Osteoblast (primary cell): ENCODE data around the gene TMEM272. TPM values are rescaled to one million over a fixed set of nuclear protein-coding genes. Genes with fewer than 3 reads are reported as not detected.

Experiments used
- DNase-seq: peaks from one replicate; pipeline ENCODE4 v3.0.0; 2011; ENCODE audit warnings: low spot score, mixed read lengths; ENCODE audit not compliant: insufficient read length; ENCODE audit errors: missing footprints
- H2AFZ ChIP-seq: 2 replicates; pipeline ENCODE4 v1.6.0; 2011; ENCODE audit warnings: mild to moderate bottlenecking, low read length
- H3K27ac ChIP-seq: 2 replicates; pipeline ENCODE4 v1.5.1; 2011; ENCODE audit warnings: mild to moderate bottlenecking, low read depth, low read length, moderate library complexity
- H3K27me3 ChIP-seq: 2 replicates; pipeline ENCODE4 v1.6.0; 2012; ENCODE audit warnings: mild to moderate bottlenecking, control low read depth, inconsistent platforms, low read length, moderate library complexity; ENCODE audit not compliant: insufficient read depth
- H3K36me3 ChIP-seq: 2 replicates; pipeline ENCODE4 v1.5.1; 2011; ENCODE audit warnings: mild to moderate bottlenecking, low read length, control low read depth, moderate library complexity; ENCODE audit not compliant: insufficient read depth
- H3K4me1 ChIP-seq: 2 replicates; pipeline ENCODE4 v1.5.1; 2011; ENCODE audit warnings: mild to moderate bottlenecking, low read length, control low read depth, moderate library complexity; ENCODE audit not compliant: insufficient read depth
- H3K4me2 ChIP-seq: 2 replicates; pipeline ENCODE4 v1.6.0; 2011; ENCODE audit warnings: mild to moderate bottlenecking, low read length; ENCODE audit not compliant: insufficient read depth
- H3K4me3 ChIP-seq: fragments of 200-600 bp; sonication (generic); 3 replicates; pipeline ENCODE4 v1.5.1; 2012; ENCODE audit warnings: mild to moderate bottlenecking, low read length, inconsistent platforms; ENCODE audit not compliant: insufficient read depth
- H3K79me2 ChIP-seq: 2 replicates; pipeline ENCODE4 v1.6.0; 2012; ENCODE audit warnings: mild to moderate bottlenecking, low read length, control low read depth, inconsistent platforms; ENCODE audit not compliant: insufficient read depth
- H3K9me3 ChIP-seq: 2 replicates; pipeline ENCODE4 v1.5.1; 2011; ENCODE audit warnings: low read depth, low read length, control low read depth
- H4K20me1 ChIP-seq: 2 replicates; pipeline ENCODE4 v1.6.0; 2012; ENCODE audit warnings: mild to moderate bottlenecking, low read length, control low read depth; ENCODE audit not compliant: insufficient read depth
- CTCF ChIP-seq: IDR thresholded peaks from 2 replicates; pipeline ENCODE4 v1.5.1; 2011; ENCODE audit warnings: mild to moderate bottlenecking, low read depth, low read length, moderate library complexity; ENCODE audit errors: extremely low read depth
- total RNA-seq: library from RNA; depleted of rRNA; stranded (reverse); fragments of >200 nt; gene quantifications from 2 replicates; pipeline ENCODE4 v1.2.3, GENCODE V29; 2012

The TMEM272 gene
- total RNA-seq, 1 donor: not detected

GRCh38 chr13:51811046-51811445 lies 33.9 kb downstream of the TMEM272 start:
- no peak for DNase-seq
- H4K20me1 ChIP-seq: no peaks in the 10 kb centered on the region
- H3K4me2 ChIP-seq: no peak overlapping the region
- no peak for TF ChIP-seq CTCF
- no peaks in the 10 kb centered on the region for H3K4me1 ChIP-seq
- no peak overlapping the region for H3K4me3 ChIP-seq
- no peaks in the 10 kb centered on the region for H3K36me3 ChIP-seq
- H3K9me3 ChIP-seq: no peaks in the 10 kb centered on the region
- no peak overlapping the region for H2AFZ ChIP-seq
- no peak overlapping the region for H3K27ac ChIP-seq
- H3K27me3 ChIP-seq: peaks cover 3% of the 10 kb centered on the region
- no peaks in the 10 kb centered on the region for H3K79me2 ChIP-seq

GRCh38 chr13:51808811-51809210 lies 36.2 kb downstream of the TMEM272 start:
- H3K4me2 ChIP-seq: no peak overlapping the region
- no peak overlapping the region for H3K27ac ChIP-seq
- no peak for DNase-seq
- H3K27me3 ChIP-seq: no peaks in the 10 kb centered on the region
- H3K79me2 ChIP-seq: no peaks in the 10 kb centered on the region
- no peaks in the 10 kb centered on the region for H3K9me3 ChIP-seq
- H3K36me3 ChIP-seq: no peaks in the 10 kb centered on the region
- H3K4me3 ChIP-seq: no peak overlapping the region
- no peaks in the 10 kb centered on the region for H4K20me1 ChIP-seq
- no peak for TF ChIP-seq CTCF
- H2AFZ ChIP-seq: no peak overlapping the region
- H3K4me1 ChIP-seq: peaks cover 6% of the 10 kb centered on the region

- Histone ChIP-seq H3K9me3 (no peaks in the 10 kb centered on the region), H3K4me1 (peaks cover 21% of the 10 kb centered on the region), H3K79me2 (no peaks in the 10 kb centered on the region), H3K36me3 (no peaks in the 10 kb centered on the region), H2AFZ (no peak overlapping the region), H4K20me1 (no peaks in the 10 kb centered on the region), H3K4me2 (no peak overlapping the region), H3K27me3 (no peaks in the 10 kb centered on the region), H3K4me3 (no peak overlapping the region), H3K27ac (no peak overlapping the region)
- DNase-seq: no peak
- no peak for TF ChIP-seq CTCF
These were observed 37.9 kb downstream of the TMEM272 start for GRCh38 chr13:51807041-51807440.

GRCh38 chr13:51806566-51806965 lies 38.4 kb downstream of the TMEM272 start:
- Histone ChIP-seq H3K27me3 (no peaks in the 10 kb centered on the region), H3K79me2 (no peaks in the 10 kb centered on the region), H3K4me3 (no peak overlapping the region), H3K36me3 (no peaks in the 10 kb centered on the region), H3K27ac (no peak overlapping the region), H3K4me2 (no peak overlapping the region), H3K4me1 (peaks cover 25% of the 10 kb centered on the region), H3K9me3 (no peaks in the 10 kb centered on the region), H2AFZ (no peak overlapping the region), H4K20me1 (no peaks in the 10 kb centered on the region)
- no peak for TF ChIP-seq CTCF
- peak; percentile 54 for DNase-seq
